ENCODE results near the gene PDCD1LG2.

PDCD1LG2 gene

DNA sequence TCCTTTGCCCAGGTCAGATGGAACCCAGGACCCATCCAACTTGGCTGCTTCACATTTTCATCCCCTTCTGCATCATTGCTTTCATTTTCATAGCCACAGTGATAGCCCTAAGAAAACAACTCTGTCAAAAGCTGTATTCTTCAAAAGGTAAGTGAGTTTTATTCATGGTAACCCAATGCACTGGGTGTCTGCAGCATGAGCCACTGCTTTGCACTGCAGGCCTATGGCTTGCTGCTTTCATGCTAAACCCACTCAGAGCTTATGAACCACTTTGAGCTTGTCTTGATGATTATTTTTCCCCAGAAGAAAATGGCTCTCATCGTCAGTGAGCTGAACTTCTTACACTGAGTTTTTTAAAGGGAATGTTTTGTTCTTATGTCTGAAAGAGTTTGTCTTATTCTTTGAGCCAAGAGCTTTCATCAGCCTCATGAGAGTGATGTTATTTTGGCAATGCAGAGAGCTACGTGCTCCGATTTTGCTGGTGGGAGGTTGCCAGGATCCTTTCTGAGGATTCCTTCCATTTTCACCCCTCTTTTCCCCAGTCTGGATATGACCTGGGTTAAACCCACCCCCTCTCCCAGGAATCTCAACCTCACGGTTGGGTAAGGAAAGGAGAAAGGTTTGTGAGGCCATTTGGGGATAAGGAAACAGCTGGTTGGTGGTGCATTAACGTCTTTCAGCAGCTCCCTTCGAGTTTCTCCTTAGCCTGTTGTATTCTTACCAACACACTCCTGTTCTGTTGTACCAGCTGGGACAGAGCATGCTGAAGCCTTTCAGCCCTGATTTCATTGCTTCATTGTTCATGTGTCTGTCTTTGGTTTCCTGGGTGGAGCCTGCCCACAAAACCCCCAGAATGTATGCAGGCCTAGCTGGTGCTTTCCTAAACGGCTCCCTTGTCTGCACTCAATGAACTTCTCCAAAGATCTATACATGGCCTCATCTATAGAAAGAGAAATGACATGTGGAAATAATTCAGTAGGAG, 47.6 kb downstream of the PDCD1LG2 start:
- H3K27ac ChIP-seq (ENCODE audit: low read depth, low read length) = no peak overlapping the region
- H3K4me3 ChIP-seq (ENCODE audit: low read depth, low read length) = no peak overlapping the region
- H3K9me3 ChIP-seq (ENCODE audit: control insufficient read depth, insufficient read depth, low read length) = no peaks in the 10 kb centered on the region
- no peaks in the 10 kb centered on the region for H3K4me1 ChIP-seq (ENCODE audit: control insufficient read depth, insufficient read depth, low read length)
- H3K36me3 ChIP-seq (ENCODE audit: control insufficient read depth, insufficient read depth, low read length) = no peaks in the 10 kb centered on the region
- no peak overlapping the region for H3K9ac ChIP-seq (ENCODE audit: low read depth, low read length)
- H3K27me3 ChIP-seq (ENCODE audit: control insufficient read depth, insufficient read depth, low read length) = peaks cover 3% of the 10 kb centered on the region; the same call in 1 of the 2 replicates

DNA sequence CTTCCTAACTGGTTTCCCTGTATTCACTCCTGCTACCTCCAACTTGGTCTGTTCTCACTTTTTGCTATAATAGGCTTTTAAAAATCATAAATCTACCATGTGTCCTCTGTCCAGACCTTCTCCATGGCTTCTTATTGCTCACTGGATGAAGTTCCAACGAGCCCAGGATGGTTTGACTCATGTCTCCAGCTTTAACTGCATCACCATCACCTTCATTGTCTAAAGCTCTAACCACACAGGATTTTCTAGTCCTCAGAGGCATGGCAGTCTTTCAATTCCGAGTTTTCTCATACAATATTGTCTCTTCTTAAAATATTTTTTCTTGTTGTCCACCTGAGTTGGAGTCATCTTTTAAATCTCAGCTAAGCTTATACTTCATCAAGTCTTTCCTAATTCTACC, 49.3 kb downstream of the PDCD1LG2 start:
- Histone ChIP-seq H3K4me3 (ENCODE audit: low read depth, low read length) (no peak overlapping the region), H3K9ac (ENCODE audit: low read depth, low read length) (no peak overlapping the region), H3K36me3 (ENCODE audit: control insufficient read depth, insufficient read depth, low read length) (no peaks in the 10 kb centered on the region), H3K9me3 (ENCODE audit: control insufficient read depth, insufficient read depth, low read length) (no peaks in the 10 kb centered on the region), H3K27me3 (ENCODE audit: control insufficient read depth, insufficient read depth, low read length) (peaks cover 7% of the 10 kb centered on the region; the same call in 1 of the 2 replicates), H3K4me1 (ENCODE audit: control insufficient read depth, insufficient read depth, low read length) (no peaks in the 10 kb centered on the region), H3K27ac (ENCODE audit: low read depth, low read length) (no peak overlapping the region)

DNA sequence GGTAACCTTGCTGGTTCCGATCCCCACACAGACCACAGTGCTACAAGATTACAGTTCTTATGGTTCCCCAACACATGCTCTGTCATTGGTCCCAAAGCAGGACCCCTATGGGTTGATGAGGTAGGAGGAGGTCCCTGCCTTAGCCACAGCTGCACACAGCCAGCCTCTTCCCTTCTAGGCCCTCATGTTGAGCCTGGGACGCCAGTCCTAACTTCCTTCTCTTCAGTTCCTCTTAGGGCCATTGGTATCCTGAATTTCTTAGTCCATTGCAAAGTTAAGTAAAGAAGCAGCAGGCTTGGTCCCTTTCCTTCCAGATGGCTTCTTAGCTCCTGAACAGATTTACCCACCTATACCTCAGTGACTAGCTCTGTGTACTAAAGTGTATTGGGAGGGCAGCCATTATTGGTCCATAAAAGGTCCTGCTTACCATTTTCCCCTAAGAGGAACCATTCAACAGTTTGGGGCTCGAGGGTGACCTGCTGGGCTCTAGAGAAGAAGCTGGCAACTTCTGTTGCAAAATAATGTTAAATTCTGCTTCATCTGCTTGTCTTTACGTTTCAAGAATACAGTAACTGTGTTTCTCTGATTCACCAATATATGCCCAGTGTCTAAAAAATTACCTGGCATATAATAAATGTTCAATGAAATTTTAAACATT, 50.2 kb downstream of the PDCD1LG2 start:
- H3K36me3 ChIP-seq (ENCODE audit: control insufficient read depth, insufficient read depth, low read length) = no peaks in the 10 kb centered on the region
- H3K27ac ChIP-seq (ENCODE audit: low read depth, low read length) = no peak overlapping the region
- H3K9ac ChIP-seq (ENCODE audit: low read depth, low read length) = no peak overlapping the region
- H3K27me3 ChIP-seq (ENCODE audit: control insufficient read depth, insufficient read depth, low read length) = peaks cover 7% of the 10 kb centered on the region; the same call in 1 of the 2 replicates
- H3K9me3 ChIP-seq (ENCODE audit: control insufficient read depth, insufficient read depth, low read length) = no peaks in the 10 kb centered on the region
- H3K4me3 ChIP-seq (ENCODE audit: low read depth, low read length) = no peak overlapping the region
- no peaks in the 10 kb centered on the region for H3K4me1 ChIP-seq (ENCODE audit: control insufficient read depth, insufficient read depth, low read length)

DNA sequence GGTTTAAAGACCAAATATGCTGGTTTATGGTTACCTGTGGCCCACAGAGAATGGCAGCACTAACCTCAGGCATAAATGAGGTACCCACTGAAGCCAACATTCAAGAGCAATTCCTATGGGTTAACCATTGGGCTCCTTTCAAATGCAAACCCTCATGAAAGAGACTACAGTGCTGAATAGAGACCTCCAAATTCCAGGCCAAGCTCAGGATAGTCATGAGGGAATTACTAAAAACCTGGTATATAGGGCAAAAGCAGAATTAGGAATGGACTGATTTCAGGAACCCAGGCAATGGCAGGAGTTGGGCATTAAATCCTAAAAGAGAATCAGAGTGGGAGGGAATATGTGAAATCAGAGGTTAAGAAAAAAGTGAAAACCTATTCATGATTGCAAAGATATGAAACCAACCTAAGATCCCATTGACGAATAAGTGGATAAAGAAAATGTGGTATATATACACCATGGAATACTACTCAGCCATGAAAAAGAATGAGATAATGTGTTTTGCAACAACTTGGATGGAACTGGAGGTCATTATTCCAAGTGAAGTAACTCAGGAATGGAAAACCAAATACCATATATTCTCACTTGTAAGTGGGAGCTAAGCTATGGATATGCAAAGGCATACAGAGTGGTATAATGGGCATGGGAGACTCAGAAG, 51.6 kb downstream of the PDCD1LG2 start:
- no peaks in the 10 kb centered on the region for H3K36me3 ChIP-seq (ENCODE audit: control insufficient read depth, insufficient read depth, low read length)
- H3K9me3 ChIP-seq (ENCODE audit: control insufficient read depth, insufficient read depth, low read length) = no peaks in the 10 kb centered on the region
- peaks cover 7% of the 10 kb centered on the region; the same call in 1 of the 2 replicates for H3K27me3 ChIP-seq (ENCODE audit: control insufficient read depth, insufficient read depth, low read length)
- H3K9ac ChIP-seq (ENCODE audit: low read depth, low read length) = no peak overlapping the region
- H3K4me3 ChIP-seq (ENCODE audit: low read depth, low read length) = no peak overlapping the region
- no peak overlapping the region for H3K27ac ChIP-seq (ENCODE audit: low read depth, low read length)
- H3K4me1 ChIP-seq (ENCODE audit: control insufficient read depth, insufficient read depth, low read length) = no peaks in the 10 kb centered on the region

DNA sequence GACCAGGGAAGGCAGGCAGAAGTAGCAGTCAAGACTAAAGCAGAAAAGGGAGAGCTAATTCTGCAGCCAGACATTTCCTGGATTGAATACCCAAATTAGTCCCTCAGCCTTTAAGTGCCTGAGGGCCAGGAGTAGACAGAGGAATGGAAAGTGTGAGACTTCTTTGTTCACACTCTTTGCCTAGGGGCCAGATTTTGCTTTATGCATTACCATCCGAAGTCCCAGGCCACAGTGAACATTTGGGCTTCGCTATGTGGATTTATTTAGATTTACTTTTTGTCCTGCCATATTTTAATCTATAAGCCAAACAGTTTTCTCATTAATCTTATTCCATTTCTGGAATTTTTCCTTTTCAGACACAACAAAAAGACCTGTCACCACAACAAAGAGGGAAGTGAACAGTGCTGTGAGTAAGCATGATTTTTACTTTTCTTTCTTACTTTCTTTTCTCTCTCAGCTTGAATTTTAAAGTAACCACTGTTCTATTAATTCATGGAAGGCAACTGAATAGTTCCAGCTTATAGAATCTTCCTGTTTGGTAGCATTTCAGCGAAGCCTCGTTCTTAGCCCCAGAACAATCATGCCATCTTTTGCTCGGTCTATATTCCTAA, 52.6 kb downstream of the PDCD1LG2 start:
- peaks cover 7% of the 10 kb centered on the region; the same call in 1 of the 2 replicates for H3K27me3 ChIP-seq (ENCODE audit: control insufficient read depth, insufficient read depth, low read length)
- H3K4me3 ChIP-seq (ENCODE audit: low read depth, low read length) = no peak overlapping the region
- H3K4me1 ChIP-seq (ENCODE audit: control insufficient read depth, insufficient read depth, low read length) = no peaks in the 10 kb centered on the region
- no peak overlapping the region for H3K9ac ChIP-seq (ENCODE audit: low read depth, low read length)
- no peaks in the 10 kb centered on the region for H3K36me3 ChIP-seq (ENCODE audit: control insufficient read depth, insufficient read depth, low read length)
- H3K27ac ChIP-seq (ENCODE audit: low read depth, low read length) = no peak overlapping the region
- no peaks in the 10 kb centered on the region for H3K9me3 ChIP-seq (ENCODE audit: control insufficient read depth, insufficient read depth, low read length)

DNA sequence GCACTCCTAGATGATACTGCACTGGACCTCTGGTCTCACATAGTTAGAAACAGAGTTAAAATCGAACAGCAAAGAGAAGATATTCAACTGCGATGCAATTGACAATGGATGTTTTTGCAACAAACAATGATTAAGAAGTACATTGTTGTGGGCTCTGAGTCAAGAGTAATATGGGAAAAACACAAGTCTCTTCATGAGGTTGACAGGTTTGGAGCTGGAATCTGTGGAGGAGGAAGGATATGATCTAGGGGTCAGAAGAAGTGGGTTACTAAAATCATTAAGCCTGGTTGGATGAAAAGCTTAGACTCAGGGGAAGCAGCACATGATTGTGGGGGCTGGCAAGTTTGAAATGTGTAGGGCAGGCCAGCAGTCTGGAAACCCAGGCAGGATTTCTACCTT, 53.1 kb downstream of the PDCD1LG2 start:
- Histone ChIP-seq H3K4me3 (ENCODE audit: low read depth, low read length) (no peak overlapping the region), H3K9ac (ENCODE audit: low read depth, low read length) (no peak overlapping the region), H3K27me3 (ENCODE audit: control insufficient read depth, insufficient read depth, low read length) (peaks cover 7% of the 10 kb centered on the region; the same call in 1 of the 2 replicates), H3K4me1 (ENCODE audit: control insufficient read depth, insufficient read depth, low read length) (no peaks in the 10 kb centered on the region), H3K9me3 (ENCODE audit: control insufficient read depth, insufficient read depth, low read length) (no peaks in the 10 kb centered on the region), H3K27ac (ENCODE audit: low read depth, low read length) (no peak overlapping the region), H3K36me3 (ENCODE audit: control insufficient read depth, insufficient read depth, low read length) (no peaks in the 10 kb centered on the region)

DNA sequence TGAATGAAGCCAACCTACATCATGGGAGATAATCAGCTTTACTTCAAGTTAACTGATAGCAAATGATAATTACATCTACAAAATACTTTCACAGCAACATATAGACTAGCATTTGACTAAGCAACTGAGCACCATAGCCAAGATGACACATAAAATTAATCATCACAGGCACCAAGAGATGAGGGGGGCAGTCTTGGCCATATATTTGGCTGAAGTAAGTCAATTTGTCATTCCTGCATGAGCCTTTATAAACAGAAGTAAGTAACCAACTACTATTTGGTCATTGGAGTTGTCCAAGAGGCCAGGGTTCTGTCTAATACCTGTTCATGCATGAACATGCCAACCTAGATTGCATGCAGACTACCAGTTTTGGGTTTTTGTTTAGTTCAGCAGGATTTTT, 53.6 kb downstream of the PDCD1LG2 start:
- Histone ChIP-seq H3K27me3 (ENCODE audit: control insufficient read depth, insufficient read depth, low read length) (peaks cover 7% of the 10 kb centered on the region; the same call in 1 of the 2 replicates), H3K36me3 (ENCODE audit: control insufficient read depth, insufficient read depth, low read length) (no peaks in the 10 kb centered on the region), H3K9me3 (ENCODE audit: control insufficient read depth, insufficient read depth, low read length) (no peaks in the 10 kb centered on the region), H3K4me1 (ENCODE audit: control insufficient read depth, insufficient read depth, low read length) (no peaks in the 10 kb centered on the region), H3K27ac (ENCODE audit: low read depth, low read length) (no peak overlapping the region), H3K4me3 (ENCODE audit: low read depth, low read length) (no peak overlapping the region), H3K9ac (ENCODE audit: low read depth, low read length) (no peak overlapping the region)

DNA sequence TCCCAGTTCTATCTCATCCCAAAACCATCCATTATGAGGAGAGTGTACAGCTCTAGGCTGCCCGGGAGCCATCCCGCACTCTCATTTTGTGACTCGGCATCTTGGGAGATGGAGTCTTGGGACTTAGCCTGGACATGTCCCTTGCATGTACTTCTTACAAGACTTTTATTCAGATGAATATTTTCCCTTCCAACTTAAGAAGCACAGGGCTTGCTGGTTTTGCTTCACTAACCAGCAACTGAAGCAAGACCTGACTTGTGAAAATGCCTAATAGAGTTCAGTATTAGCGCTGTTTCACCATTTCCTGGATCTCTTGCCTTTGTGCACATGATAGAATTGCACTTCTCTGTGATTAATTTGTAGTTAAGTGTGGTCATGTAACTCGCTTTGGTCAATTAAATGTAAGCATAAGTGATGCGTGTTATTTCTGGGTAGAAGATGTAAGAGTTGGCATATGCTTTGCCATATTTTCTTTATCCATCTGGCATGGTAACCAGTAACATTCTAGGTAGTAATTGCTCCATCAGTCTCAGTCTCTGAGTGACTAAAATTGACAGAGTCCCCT, 55.8 kb downstream of the PDCD1LG2 start:
- Histone ChIP-seq H3K36me3 (ENCODE audit: control insufficient read depth, insufficient read depth, low read length) (no peaks in the 10 kb centered on the region), H3K27ac (ENCODE audit: low read depth, low read length) (no peak overlapping the region), H3K9me3 (ENCODE audit: control insufficient read depth, insufficient read depth, low read length) (no peaks in the 10 kb centered on the region), H3K4me3 (ENCODE audit: low read depth, low read length) (no peak overlapping the region), H3K9ac (ENCODE audit: low read depth, low read length) (no peak overlapping the region), H3K27me3 (ENCODE audit: control insufficient read depth, insufficient read depth, low read length) (0 out of 2 replicates have a peak, but pooled peaks cover 4% of the 10 kb centered on the region), H3K4me1 (ENCODE audit: control insufficient read depth, insufficient read depth, low read length) (peaks cover 4% of the 10 kb centered on the region)

DNA sequence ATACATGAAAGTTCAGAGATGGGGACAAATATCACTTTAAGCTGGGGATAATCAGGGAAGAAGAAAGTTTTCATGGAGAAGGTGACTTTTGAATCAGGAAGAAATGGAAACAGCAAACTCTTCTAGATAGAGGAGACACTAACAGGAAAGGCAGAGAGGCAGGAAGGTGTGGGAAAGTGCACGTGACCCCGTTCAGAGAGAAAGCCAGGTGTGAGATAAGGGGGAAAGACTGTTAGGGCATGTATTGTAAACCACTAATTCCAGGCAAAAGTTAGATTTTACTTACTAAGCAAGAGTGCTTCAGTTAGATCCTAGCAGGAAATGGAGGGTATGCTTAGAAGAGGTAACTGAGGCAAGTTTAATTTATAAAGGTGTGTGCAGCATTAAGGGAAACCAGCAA, 58.5 kb downstream of the PDCD1LG2 start:
- Histone ChIP-seq H3K9me3 (ENCODE audit: control insufficient read depth, insufficient read depth, low read length) (no peaks in the 10 kb centered on the region), H3K9ac (ENCODE audit: low read depth, low read length) (no peak overlapping the region), H3K27me3 (ENCODE audit: control insufficient read depth, insufficient read depth, low read length) (no peaks in the 10 kb centered on the region), H3K4me1 (ENCODE audit: control insufficient read depth, insufficient read depth, low read length) (peaks cover 4% of the 10 kb centered on the region), H3K4me3 (ENCODE audit: low read depth, low read length) (no peak overlapping the region), H3K36me3 (ENCODE audit: control insufficient read depth, insufficient read depth, low read length) (no peaks in the 10 kb centered on the region), H3K27ac (ENCODE audit: low read depth, low read length) (no peak overlapping the region)

DNA sequence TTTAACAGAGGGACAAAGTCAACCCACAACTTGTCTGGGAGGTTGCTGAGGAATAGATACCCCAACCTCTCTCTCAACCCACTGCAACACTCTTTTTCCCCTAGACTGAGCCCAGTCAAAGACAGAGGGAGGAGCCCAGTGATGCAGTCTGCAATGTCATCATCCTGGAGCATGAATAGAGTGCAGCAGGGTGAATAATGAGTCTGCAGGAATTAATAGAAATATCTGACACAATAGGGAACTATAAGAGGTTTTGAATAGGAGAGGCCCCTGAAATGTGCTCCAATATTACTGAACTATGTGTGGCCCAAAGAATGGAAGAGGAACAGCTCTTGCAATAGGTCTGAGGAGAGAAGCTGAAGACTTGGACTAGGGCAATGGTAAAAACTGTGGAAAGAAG, 59.1 kb downstream of the PDCD1LG2 start:
- Histone ChIP-seq H3K4me3 (ENCODE audit: low read depth, low read length) (no peak overlapping the region), H3K36me3 (ENCODE audit: control insufficient read depth, insufficient read depth, low read length) (no peaks in the 10 kb centered on the region), H3K9me3 (ENCODE audit: control insufficient read depth, insufficient read depth, low read length) (no peaks in the 10 kb centered on the region), H3K27me3 (ENCODE audit: control insufficient read depth, insufficient read depth, low read length) (no peaks in the 10 kb centered on the region), H3K9ac (ENCODE audit: low read depth, low read length) (no peak overlapping the region), H3K4me1 (ENCODE audit: control insufficient read depth, insufficient read depth, low read length) (peaks cover 4% of the 10 kb centered on the region), H3K27ac (ENCODE audit: low read depth, low read length) (no peak overlapping the region)

All from HUES48 (cell line).